Stomach (tissue), 4 donors: Measurements from ENCODE around the gene YPEL2.

Source experiments
- CTCF ChIP-seq, 7 experiments: fragments of 450-650 bp in 4 of 7; fragments of 200-600 bp in 3 of 7; sonication (generic) in 3 of 7; IDR thresholded peaks; one replicate each; pipeline ENCODE4 v1.5.1; 2016 to 2019; ENCODE audit warnings: antibody characterized with exemption in 7 of 7, control low read depth in 2 of 7, mild to moderate bottlenecking in 1 of 7
- EP300 ChIP-seq: sonication (generic); formaldehyde crosslinking; IDR thresholded peaks from one replicate; pipeline ENCODE4 v1.6.1; 2017; ENCODE audit warnings: antibody characterized with exemption
- POLR2A ChIP-seq, 4 donors: fragments of 450-650 bp; IDR thresholded peaks; one replicate each; pipeline ENCODE4 v1.6.1; 2016; ENCODE audit warnings: antibody characterized with exemption in 4 of 4, control low read depth in 2 of 4, mild to moderate bottlenecking in 1 of 4, moderate library complexity in 1 of 4
- POLR2AphosphoS5 ChIP-seq, 3 donors: sonication (generic); formaldehyde crosslinking; IDR thresholded peaks; one replicate each; pipeline ENCODE4 v1.6.1; 2016; ENCODE audit warnings: antibody characterized with exemption in 3 of 3

- no peak for TF ChIP-seq CTCF (IDR thresholded peaks at IDR 0.05)
- no peak for TF ChIP-seq POLR2A (IDR thresholded peaks at IDR 0.05)
- TF ChIP-seq POLR2AphosphoS5 (IDR thresholded peaks at IDR 0.05) = no peak
- no peak for TF ChIP-seq EP300
Observed at GRCh38 chr17:59284317-59284716, 47.1 kb upstream of the YPEL2 start.
